ENCODE results near the gene SIX6. TPM values are rescaled to one million over a fixed set of nuclear protein-coding genes. Genes with fewer than 3 reads are reported as not detected.

The SIX6 gene
- total RNA-seq, 3 donors from 2014 or later: not detected

- Histone ChIP-seq H3K27ac (no peak overlapping the region), H3K27me3 (peaks cover 2 to 49% of the 10 kb centered on the region in 2 donors), H3K36me3 (no peaks in the 10 kb centered on the region), H3K4me3 (no peak overlapping the region), H3K4me1 (no peaks in the 10 kb centered on the region), H3K9me3 (no peaks in the 10 kb centered on the region)
- TF ChIP-seq POLR2AphosphoS5 (IDR thresholded peaks at IDR 0.05): no peak
- TF ChIP-seq POLR2A (IDR thresholded peaks at IDR 0.05): no peak
- no peak for TF ChIP-seq CTCF (IDR thresholded peaks at IDR 0.05)
- intact Hi-C loops (cut with DNase I; ENCODE audit: low total_unique reads): no loop called here
- DNase-seq (ENCODE audit: low spot score in 2 of 2): no peak
Observed at GRCh38 chr14:60487211-60487610, 21.7 kb upstream of the SIX6 start.

- DNase-seq (ENCODE audit: low spot score in 2 of 2): no peak
- no peaks in the 10 kb centered on the region for H3K36me3 ChIP-seq
- intact Hi-C loops (cut with DNase I; ENCODE audit: low total_unique reads): no loop called here
- H3K27me3 ChIP-seq: peaks cover 2 to 49% of the 10 kb centered on the region in 2 donors
- no peak for TF ChIP-seq POLR2AphosphoS5 (IDR thresholded peaks at IDR 0.05)
- no peak for TF ChIP-seq POLR2A (IDR thresholded peaks at IDR 0.05)
- no peak for TF ChIP-seq CTCF (IDR thresholded peaks at IDR 0.05)
- H3K9me3 ChIP-seq: no peaks in the 10 kb centered on the region
- no peaks in the 10 kb centered on the region for H3K4me1 ChIP-seq
- H3K4me3 ChIP-seq: no peak overlapping the region
- H3K27ac ChIP-seq: no peak overlapping the region
Observed at GRCh38 chr14:60488175-60488574, 20.8 kb upstream of the SIX6 start.

GRCh38 chr14:60490270-60490669, 18.7 kb upstream of the SIX6 start:
- TF ChIP-seq POLR2AphosphoS5 (IDR thresholded peaks at IDR 0.05) (no peak), POLR2A (IDR thresholded peaks at IDR 0.05) (no peak), CTCF (IDR thresholded peaks at IDR 0.05) (no peak)
- Histone ChIP-seq H3K36me3 (no peaks in the 10 kb centered on the region), H3K9me3 (no peaks in the 10 kb centered on the region), H3K27me3 (peaks cover 2 to 46% of the 10 kb centered on the region in 2 donors), H3K4me3 (no peak overlapping the region), H3K4me1 (no peaks in the 10 kb centered on the region), H3K27ac (no peak overlapping the region)
- intact Hi-C loops (cut with DNase I; ENCODE audit: low total_unique reads): no loop called here
- no peak for DNase-seq (ENCODE audit: low spot score in 2 of 2)

- intact Hi-C loops (cut with DNase I; ENCODE audit: low total_unique reads): no loop called here
- H3K4me3 ChIP-seq: no peak overlapping the region
- TF ChIP-seq CTCF (IDR thresholded peaks at IDR 0.05) (no peak), POLR2A (IDR thresholded peaks at IDR 0.05) (no peak), POLR2AphosphoS5 (IDR thresholded peaks at IDR 0.05) (no peak)
- DNase-seq (ENCODE audit: low spot score in 2 of 2): no peak
- no peaks in the 10 kb centered on the region for H3K4me1 ChIP-seq
- no peaks in the 10 kb centered on the region for H3K9me3 ChIP-seq
- H3K27ac ChIP-seq: no peak overlapping the region
- peaks cover 0 to 32% of the 10 kb centered on the region in 2 donors for H3K27me3 ChIP-seq
- no peaks in the 10 kb centered on the region for H3K36me3 ChIP-seq
Observed at GRCh38 chr14:60495946-60496345, 13.0 kb upstream of the SIX6 start.

- Histone ChIP-seq H3K36me3 (no peaks in the 10 kb centered on the region), H3K27me3 (peaks cover 0 to 45% of the 10 kb centered on the region in 2 donors), H3K27ac (no peak overlapping the region), H3K4me1 (no peaks in the 10 kb centered on the region), H3K9me3 (no peaks in the 10 kb centered on the region), H3K4me3 (no peak overlapping the region)
- TF ChIP-seq POLR2AphosphoS5 (IDR thresholded peaks at IDR 0.05): no peak
- no peak for TF ChIP-seq CTCF (IDR thresholded peaks at IDR 0.05)
- no peak for TF ChIP-seq POLR2A (IDR thresholded peaks at IDR 0.05)
- intact Hi-C loops (cut with DNase I; ENCODE audit: low total_unique reads): no loop called here
- no peak for DNase-seq (ENCODE audit: low spot score in 2 of 2)
Observed at GRCh38 chr14:60502541-60502940, 6.4 kb upstream of the SIX6 start.

Data from breast epithelium (tissue), 4 donors.